Stimulated activated CD4-positive, alpha-beta T cell treated with anti-CD3 and anti-CD28 coated beads, Interleukin-4, amount 100 ng/mL, for 1 hour (primary cell): ENCODE measurements around the gene ABR.
A peak's percentile ranks its signal among the peaks of the same experiment; 100 is the strongest.
"Not testable (repeated sequence)": the region's sequence is repeated elsewhere in the genome, so short reads cannot be mapped to it uniquely, and the experiment has no call there.

Experiments used
- DNase-seq: peaks from one replicate; pipeline ENCODE4 v3.0.0-alpha.2; 2020

ABR gene

GRCh38 chr17:1112875-1113274 lies 66.9 kb downstream of the ABR start:
- DNase-seq: no peak

- no peak for DNase-seq
Measured at GRCh38 chr17:1111599-1112443, 68.0 kb downstream of the ABR start.

GRCh38 chr17:1110862-1111598 lies 68.8 kb downstream of the ABR start:
- no peak for DNase-seq

- no peak for DNase-seq
Measured at GRCh38 chr17:1110541-1110861, 69.3 kb downstream of the ABR start.

GRCh38 chr17:1109606-1110540 lies 69.9 kb downstream of the ABR start:
- peak; percentile 55 for DNase-seq

GRCh38 chr17:1108765-1109605 lies 70.8 kb downstream of the ABR start:
- DNase-seq: peak; percentile 63

GRCh38 chr17:1108478-1108764 lies 71.4 kb downstream of the ABR start:
- no peak for DNase-seq

GRCh38 chr17:1107777-1108477 lies 71.9 kb downstream of the ABR start:
- DNase-seq: no peak

GRCh38 chr17:1107083-1107776 lies 72.6 kb downstream of the ABR start:
- no peak for DNase-seq

GRCh38 chr17:1104222-1104621 lies 75.6 kb downstream of the ABR start:
- no peak for DNase-seq

- no peak for DNase-seq
Measured at GRCh38 chr17:1100382-1100781, 79.4 kb downstream of the ABR start.

- DNase-seq: no peak
Measured at GRCh38 chr17:1099242-1099641, 80.5 kb downstream of the ABR start.

GRCh38 chr17:1097972-1098744 lies 81.6 kb downstream of the ABR start:
- DNase-seq: not testable (repeated sequence)

GRCh38 chr17:1096215-1096614 lies 83.6 kb downstream of the ABR start:
- no peak for DNase-seq

- DNase-seq: no peak
Measured at GRCh38 chr17:1095853-1096173, 84.0 kb downstream of the ABR start.

- no peak for DNase-seq
Measured at GRCh38 chr17:1095090-1095852, 84.5 kb downstream of the ABR start.

- DNase-seq: no peak
Measured at GRCh38 chr17:1094591-1094990, 85.2 kb downstream of the ABR start.

- no peak for DNase-seq
Measured at GRCh38 chr17:1091900-1092299, 87.9 kb downstream of the ABR start.

- no peak for DNase-seq
Measured at GRCh38 chr17:1091190-1091534, 88.6 kb downstream of the ABR start.
